ENCODE data around the gene SH3YL1.
A peak's percentile ranks its signal among the peaks of the same experiment; 100 is the strongest.

Gene SH3YL1

GRCh38 chr2:263774-264492 lies at the start of gene SH3YL1:
Gene SH3YL1 (minus strand): TSS chr2:264032. CDS start chr2:263984, 48 bp downstream.
- DNase-seq: no peak

GRCh38 chr2:310994-311393 lies 47.2 kb upstream of the SH3YL1 start:
- DNase-seq: no peak

DNA sequence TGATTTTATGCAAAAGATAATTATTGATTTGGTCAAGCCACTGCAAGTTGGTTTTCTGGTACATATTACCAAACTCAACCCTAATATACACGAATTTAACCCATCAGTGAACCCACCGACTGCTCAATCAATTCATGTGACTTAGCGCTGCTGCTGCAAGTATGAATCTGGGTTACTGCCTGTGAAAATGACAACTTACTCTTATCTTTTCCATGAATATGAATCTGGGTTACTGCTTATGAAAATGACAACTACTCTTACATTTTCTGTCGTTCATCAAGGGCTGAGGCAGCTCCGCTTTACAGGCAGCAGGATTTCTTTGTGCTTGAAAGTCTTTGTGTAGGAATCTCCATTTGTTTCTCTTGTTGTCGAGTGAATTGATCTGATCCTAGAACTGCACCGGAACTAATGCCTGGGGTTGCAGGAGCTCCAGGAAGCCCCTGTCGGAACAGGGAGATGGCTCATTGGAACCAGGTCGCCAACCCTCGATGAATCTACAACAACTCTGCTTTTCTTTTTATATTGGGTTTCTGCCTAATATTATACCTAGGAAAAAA lies 46.2 kb upstream of the SH3YL1 start:
- no peak for DNase-seq

DNA sequence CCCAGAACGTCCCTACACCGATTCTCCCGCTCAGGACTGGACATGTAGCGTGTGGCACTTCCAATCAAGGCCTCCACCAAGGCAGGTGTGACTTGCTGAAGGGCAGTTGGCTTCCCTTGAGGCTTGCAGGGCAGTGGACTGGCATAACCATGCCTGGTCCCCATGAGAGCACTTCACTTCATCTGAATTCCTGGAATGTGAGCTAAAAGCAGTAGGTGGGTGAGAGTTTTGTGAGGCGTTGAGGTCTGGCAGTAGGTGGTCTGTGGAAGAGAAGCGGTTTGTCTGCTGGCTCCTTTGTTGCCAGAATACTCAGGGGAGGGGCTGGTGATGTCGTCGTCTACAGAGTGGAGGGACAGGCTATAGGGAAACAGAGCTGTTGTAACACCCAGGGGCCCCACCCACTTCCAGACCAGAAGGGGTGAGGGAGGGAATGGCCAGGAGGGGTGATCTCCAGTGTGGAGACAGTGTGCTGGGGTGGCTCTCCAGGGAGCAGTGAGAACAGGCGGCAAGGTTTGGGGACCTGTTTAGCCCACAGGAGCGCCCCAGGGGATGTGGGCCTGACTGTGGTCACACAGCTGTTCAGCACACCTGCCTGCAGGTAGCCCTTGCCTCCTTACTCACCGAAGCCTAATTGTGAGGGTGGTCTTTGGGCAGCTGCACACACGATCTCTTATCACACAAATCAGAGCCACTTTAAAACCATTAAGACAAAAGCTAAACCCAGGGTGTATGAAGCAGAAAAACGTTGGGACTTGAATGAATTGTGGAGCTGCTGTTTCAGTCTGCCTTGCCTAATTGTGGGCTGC lies 45.5 kb upstream of the SH3YL1 start:
- no peak for DNase-seq

DNA sequence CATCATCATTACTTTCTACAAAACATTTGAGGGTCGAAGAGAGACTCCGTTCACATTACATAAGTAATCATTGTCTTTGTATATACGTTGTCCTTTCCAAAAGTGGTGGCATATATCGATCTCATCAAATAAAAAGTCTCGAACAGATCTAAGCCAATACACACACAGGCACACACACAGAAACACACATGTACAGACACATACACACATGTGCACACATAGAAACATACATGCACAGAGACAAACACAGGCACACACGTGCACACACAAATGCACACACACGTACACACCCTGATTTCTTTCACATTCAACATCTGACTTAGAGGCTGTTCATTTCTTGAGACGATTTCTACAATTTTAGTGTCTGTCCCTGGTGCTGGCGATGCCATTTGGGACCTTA lies 41.5 kb upstream of the SH3YL1 start:
- no peak for DNase-seq

- no peak for DNase-seq
These were observed 32.5 kb upstream of the SH3YL1 start for GRCh38 chr2:296354-296753.

DNA sequence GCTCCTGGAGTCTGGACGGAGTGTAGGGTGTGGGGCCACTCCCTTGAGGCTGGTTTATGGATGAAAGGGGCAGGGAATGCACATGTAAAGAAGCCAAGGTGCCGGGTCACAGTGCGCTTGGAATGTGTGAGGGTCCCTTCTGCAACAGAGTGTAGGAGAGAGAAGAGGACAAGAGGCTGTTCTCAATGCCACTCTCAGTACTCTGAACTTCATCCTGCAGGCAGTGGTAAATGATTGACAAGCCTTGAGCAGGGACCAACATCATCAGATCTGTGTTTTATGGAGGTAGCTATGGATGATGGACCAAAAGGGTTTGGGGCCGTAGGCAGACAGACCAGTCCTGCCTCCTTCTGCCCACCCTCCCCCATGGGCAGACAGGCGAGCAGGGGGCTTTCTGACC lies 31.3 kb upstream of the SH3YL1 start:
- no peak for DNase-seq

GRCh38 chr2:290090-290722 lies 26.4 kb upstream of the SH3YL1 start:
- peak in 50 of 51 donors; percentile 6 to 86 (median 56) for DNase-seq

DNA sequence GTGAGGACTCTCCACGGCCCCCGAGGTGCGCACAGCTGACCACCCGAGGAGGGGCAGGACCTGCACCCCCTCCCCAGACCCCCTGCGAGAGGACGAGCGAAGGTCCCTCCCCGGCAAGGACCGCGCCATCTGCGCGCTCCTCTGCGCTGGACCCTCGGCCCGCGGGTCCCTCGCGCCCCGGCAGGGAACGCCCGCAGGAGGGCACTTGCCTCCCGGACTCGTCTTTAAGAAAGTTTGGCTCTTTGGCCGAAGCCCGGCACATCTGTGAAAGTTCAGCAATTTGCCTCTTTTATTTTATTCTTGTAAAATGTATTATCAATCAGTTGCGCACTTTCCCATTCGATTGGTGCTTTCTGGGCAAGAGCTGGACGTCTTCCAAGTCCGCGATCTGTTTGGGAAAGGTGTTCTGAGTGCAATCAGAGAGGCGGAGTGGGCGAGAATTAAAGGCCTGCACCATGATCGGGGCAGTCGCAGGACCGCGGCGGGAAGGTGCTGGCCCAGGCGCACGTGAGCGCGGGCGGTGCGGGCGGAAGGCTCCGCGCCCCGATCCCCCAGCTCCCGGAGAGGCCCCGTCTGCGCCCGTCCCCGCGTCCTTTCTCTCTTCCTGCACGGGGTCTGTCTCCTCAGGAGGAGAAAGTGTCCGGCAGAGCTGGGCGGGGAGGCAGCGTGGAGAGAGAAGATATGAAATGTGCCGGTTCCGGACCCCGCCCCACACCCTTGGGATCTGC lies 25.7 kb upstream of the SH3YL1 start:
- peak in 2 of 51 donors; percentile 20 to 33 for DNase-seq

DNA sequence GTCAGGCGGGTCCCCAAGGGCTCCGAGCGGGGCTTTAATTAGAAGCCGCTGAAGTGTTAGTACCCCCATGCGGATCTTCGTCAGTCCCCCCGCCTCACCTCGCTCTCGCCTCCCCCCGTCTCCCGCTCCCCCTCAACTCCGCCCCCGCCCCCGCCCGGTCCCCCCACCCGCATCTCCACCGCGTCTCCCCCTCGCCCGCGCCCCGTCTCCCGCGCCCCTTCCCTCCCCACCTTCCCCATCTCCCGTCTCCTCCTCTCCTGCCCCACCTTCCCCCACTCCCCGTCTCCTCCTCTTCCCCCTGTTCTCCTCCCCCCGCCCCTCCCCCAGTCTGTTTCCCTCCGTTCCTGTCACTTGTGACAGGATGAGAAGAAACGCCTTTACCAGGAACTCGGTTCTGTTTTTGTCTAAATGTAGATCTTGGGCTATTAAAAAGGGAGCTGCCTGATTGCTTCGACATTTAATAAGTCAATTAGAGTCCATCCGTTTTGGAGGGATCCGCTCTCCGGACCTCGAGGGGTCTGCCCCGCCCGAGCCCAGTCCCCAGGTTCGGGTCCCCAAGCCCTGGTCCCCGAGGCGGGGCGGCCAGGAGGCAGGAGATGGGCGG lies 25.0 kb upstream of the SH3YL1 start:
- DNase-seq: no peak

DNA sequence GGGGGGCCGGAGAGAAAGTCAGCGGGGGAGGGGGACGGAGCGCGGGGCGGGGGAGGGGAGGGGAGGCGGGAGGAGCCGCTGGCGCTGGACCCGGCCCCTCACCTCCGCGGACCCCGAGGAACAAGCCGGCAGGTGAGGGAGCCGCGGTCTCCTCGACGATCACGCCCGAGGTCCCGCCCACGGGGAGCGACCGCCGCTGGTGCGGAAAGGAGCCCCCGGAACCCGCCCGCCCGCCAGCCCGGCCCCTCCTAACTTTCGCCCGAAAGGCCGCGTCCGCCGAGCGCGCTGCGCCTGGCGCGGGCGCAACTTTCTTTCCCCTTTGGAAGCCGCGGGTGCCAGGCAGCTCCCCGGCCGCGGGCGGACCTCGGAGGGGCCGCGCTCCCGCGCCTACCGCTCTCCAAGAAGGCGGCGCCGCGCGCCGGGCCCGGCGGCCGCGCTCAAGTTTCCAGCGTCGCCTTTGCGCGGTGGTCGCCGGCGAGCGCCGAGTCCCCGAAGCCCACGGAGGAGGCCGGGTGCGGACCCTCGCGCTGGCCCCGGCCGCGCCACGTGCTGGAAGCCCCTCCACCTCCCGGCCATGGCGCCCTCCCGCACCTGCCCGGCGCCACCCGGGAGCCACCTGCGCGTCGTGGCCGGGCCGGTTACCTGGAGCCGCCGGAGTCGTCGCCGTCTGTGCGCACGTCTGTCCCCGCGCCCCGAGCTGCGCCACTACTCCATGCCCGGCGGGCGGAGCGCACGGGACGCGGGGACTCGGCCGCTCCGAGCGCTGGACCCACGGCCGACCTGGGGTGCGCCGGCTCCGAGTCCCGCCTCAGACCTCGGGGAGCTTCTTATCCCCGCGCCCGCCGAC lies 24.3 kb upstream of the SH3YL1 start, which contains the start of gene ALKAL2:
ALKAL2 (minus strand) TSS at position 181 of the 847 bp plus-strand sequence. CDS start 256 bp downstream, outside the sequence.
- DNase-seq: no peak

DNA sequence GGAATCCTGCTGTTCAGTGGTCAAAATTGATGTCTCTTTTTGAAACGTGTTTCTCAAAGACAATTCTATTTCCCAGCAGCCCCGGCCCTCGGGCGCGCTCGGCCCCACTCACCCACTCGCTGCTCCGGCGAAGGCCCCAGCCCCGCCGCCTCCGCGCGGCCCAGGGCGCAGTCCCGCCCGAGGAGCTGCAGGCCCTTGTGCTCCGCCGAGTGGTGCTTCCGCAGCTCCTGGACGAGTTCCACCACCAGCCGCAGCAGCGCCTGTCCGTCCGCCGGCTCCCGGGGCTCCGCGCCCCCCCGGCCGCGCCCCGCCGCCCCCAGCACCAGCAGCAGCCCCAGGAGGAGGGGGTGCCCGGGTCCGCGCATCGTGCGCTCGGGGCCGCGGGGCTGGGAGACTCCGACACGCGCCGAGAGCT lies 23.6 kb upstream of the SH3YL1 start:
- peak in 1 of 51 donors; percentile 36 for DNase-seq

DNA sequence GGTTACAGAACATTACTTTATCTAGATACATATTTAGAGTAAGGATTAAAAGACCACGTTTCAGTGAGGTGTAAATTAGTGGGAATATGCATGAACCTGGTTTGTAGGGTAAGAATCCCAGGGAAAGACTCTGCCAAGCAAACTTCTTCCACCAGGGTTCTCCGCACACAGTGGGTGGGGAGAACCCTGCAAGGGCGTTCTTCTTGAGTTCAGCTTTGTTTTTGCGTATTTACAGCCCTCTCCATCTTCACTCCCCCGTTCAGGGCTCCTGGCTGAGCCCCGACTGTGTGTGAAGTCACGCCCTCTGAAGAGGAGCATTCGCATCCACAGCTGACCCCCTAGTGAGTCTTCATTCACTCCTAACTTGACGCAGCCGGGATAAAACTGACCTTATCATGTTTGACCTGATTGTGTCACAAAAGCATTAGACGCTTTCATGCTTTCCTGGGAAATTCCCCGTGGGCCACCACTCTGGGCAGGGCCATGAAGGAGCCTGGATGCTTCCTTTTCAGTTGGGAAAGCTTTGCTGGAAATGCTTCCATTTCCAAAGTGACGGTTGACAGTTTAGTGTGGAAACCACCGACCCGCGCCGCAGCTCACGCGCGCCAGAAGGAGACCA lies 23.1 kb upstream of the SH3YL1 start:
- no peak for DNase-seq

GRCh38 chr2:286035-286434 lies 22.2 kb upstream of the SH3YL1 start:
- DNase-seq: no peak

DNA sequence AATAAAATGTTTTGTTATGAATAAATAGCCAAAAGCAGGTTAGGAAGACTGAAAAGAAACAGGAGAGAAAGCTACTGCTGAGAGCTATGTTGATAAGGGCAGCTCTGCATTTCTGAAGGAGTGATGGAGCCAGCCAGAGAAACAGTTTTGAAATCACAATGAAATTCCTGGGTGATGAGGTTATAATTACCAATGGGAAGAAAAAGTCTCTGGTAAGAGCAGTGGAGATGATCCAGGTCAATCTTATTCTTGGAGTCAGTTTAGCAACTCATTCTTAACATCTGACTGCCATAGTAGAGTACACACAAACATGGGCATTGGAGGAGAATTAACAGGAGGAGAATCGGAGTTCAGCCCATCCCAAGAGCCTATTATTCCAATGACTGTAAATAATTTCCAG lies 21.7 kb upstream of the SH3YL1 start:
- no peak for DNase-seq

GRCh38 chr2:284896-285492 lies 21.2 kb upstream of the SH3YL1 start:
- DNase-seq: no peak

DNA sequence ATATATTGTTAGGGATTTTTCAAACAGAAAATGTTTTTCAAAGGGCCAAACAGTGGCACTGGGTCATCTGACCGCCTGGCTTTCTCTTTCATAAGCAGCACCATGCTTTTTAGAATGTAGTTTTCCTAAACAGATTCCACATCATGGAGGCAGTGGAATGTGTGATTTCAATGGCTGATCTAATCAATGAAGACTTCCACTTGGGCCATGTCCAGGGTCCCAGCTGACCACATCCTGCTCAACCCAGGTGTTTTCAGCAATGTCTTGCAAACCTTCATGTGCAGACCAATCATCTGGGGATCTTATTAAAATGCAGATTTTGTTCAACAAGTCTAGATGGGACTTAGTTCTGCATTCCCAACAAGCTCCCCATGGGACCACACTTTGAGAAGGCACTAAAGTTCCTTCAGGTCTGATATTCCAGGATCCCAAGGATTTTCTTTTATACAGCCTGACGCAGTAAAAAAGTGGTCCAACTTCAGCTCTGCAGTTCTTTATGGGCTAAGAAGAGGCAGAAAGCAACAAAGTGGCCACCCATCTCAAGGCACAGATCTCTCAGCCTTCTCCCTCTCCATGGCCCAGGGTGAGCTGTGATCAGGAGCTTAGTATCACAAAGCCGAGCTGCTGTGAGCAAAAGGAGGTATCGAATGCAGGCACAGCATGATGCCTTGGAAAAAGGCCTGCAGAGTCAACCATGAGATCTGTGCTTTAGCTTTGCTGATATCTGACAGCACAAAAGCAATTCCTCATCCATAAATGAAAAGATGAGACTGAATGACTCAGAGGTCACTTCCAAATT lies 20.4 kb upstream of the SH3YL1 start:
- no peak for DNase-seq

All from hypothalamus (tissue), 51 donors.